HG03139 (cell line): Measurements from ENCODE around the gene PPP2R1A.
"Not testable (repeated sequence)": the region's sequence is repeated elsewhere in the genome, so short reads cannot be mapped to it uniquely, and the experiment has no call there.

Source experiments
- ATAC-seq: cut with Tn5 transposase; IDR thresholded peaks from one replicate; pipeline ENCODE4 v1.9.1; 2021; ENCODE audit not compliant: unreplicated experiment

Gene PPP2R1A

GRCh38 chr19:52237771-52238400, 48.0 kb downstream of the PPP2R1A start:
- ATAC-seq = no peak

- no peak for ATAC-seq
These were observed 54.2 kb downstream of the PPP2R1A start for GRCh38 chr19:52244021-52244420.

GRCh38 chr19:52248241-52248640, 58.4 kb downstream of the PPP2R1A start:
- ATAC-seq = no peak

- no peak for ATAC-seq
These were observed 68.6 kb downstream of the PPP2R1A start for GRCh38 chr19:52258426-52258825.

- ATAC-seq = not testable (repeated sequence)
These were observed 75.7 kb downstream of the PPP2R1A start for GRCh38 chr19:52265556-52265955.

GRCh38 chr19:52269338-52270261, 79.7 kb downstream of the PPP2R1A start, which contains the start of gene ZNF766:
TSS of gene ZNF766 (plus strand) at chr19:52269587. CDS start at chr19:52269614, 27 bp downstream.
- peak; percentile 86 for ATAC-seq

GRCh38 chr19:52270266-52270885, 80.5 kb downstream of the PPP2R1A start:
- ATAC-seq = no peak

GRCh38 chr19:52273301-52273700, 83.4 kb downstream of the PPP2R1A start:
- no peak for ATAC-seq

- ATAC-seq = no peak
These were observed 84.3 kb downstream of the PPP2R1A start for GRCh38 chr19:52274191-52274590.

- no peak for ATAC-seq
These were observed 86.1 kb downstream of the PPP2R1A start for GRCh38 chr19:52275988-52276387.

GRCh38 chr19:52277471-52277870, 87.6 kb downstream of the PPP2R1A start:
- ATAC-seq = no peak
